K562 (cell line): ENCODE results near the gene PILRA. TPM values are rescaled to one million over a fixed set of nuclear protein-coding genes. Genes with fewer than 3 reads are reported as not detected.
A peak's percentile ranks its signal among the peaks of the same experiment; 100 is the strongest.

Source experiments
- AFF1 ChIP-seq, 2 experiments: fragments of 450-650 bp; IDR thresholded peaks; 2 replicates each; pipeline ENCODE4 v1.6.1; 2018; ENCODE audit warnings: mild to moderate bottlenecking in 2 of 2, low read depth in 1 of 2; ENCODE audit not compliant: partially characterized antibody in 2 of 2
- ELF4 ChIP-seq: fragments of 450-650 bp; formaldehyde crosslinking; IDR thresholded peaks from 2 replicates; pipeline ENCODE4 v1.4.0; 2022; ENCODE audit warnings: missing genetic modification characterization
- FOXA3 ChIP-seq, 2 experiments: fragments of 450-650 bp in 1 of 2; sonication (generic) in 1 of 2; formaldehyde crosslinking; IDR thresholded peaks in 1 of 2; conservative IDR thresholded peaks in 1 of 2; 2 replicates each; pipeline versions ENCODE4 v1.4.0 to v1.8.0; 2020 to 2022; ENCODE audit warnings: mild to moderate bottlenecking in 2 of 2, missing genetic modification reagents in 1 of 2
- HCFC1 ChIP-seq: IDR thresholded peaks from 2 replicates; pipeline ENCODE4 v1.6.1; 2012; ENCODE audit warnings: low read depth, low read length, improper control_type of control experiment
- HDAC2 ChIP-seq: fragments of 450-650 bp; IDR thresholded peaks from 2 replicates; pipeline ENCODE4 v1.6.1; 2016; ENCODE audit warnings: mild to moderate bottlenecking
- IRF1 ChIP-seq: sonication (generic); formaldehyde crosslinking; IDR thresholded peaks from 2 replicates; pipeline ENCODE4 v1.8.0; 2022; ENCODE audit warnings: missing genetic modification reagents, mild to moderate bottlenecking, borderline replicate concordance
- MBD2 ChIP-seq: sonication (generic); IDR thresholded peaks from 2 replicates; pipeline ENCODE4 v1.6.1; 2016; ENCODE audit warnings: low read depth, borderline replicate concordance
- MNT ChIP-seq, 2 experiments: fragments of 450-650 bp; conservative IDR thresholded peaks; 2 replicates each; pipeline ENCODE4 v1.6.1; 2017; ENCODE audit warnings: mild to moderate bottlenecking in 2 of 2, moderate library complexity in 2 of 2
- MTA1 ChIP-seq: fragments of 450-650 bp; IDR thresholded peaks from 2 replicates; pipeline ENCODE4 v1.6.1; 2017; ENCODE audit warnings: borderline replicate concordance
- SIN3B ChIP-seq: fragments of 450-650 bp; IDR thresholded peaks from 2 replicates; pipeline ENCODE4 v1.6.1; 2017; ENCODE audit warnings: low read depth, mild to moderate bottlenecking, moderate library complexity
- ZBTB8A ChIP-seq: fragments of 450-650 bp; IDR thresholded peaks from 2 replicates; pipeline ENCODE4 v1.6.1; 2018; ENCODE audit warnings: mild to moderate bottlenecking, moderate library complexity; ENCODE audit not compliant: partially characterized antibody
- ZNF212 ChIP-seq: fragments of 450-650 bp; formaldehyde crosslinking; IDR thresholded peaks from 2 replicates; pipeline ENCODE4 v1.4.0; 2020; ENCODE audit warnings: mild to moderate bottlenecking
- ZNF609 ChIP-seq: sonication (generic); formaldehyde crosslinking; IDR thresholded peaks from 2 replicates; pipeline ENCODE4 v1.8.1; 2023; ENCODE audit warnings: missing genetic modification reagents, mild to moderate bottlenecking, borderline replicate concordance
- ZNF830 ChIP-seq: fragments of 250-450 bp; sonication (Bioruptor Pico); IDR thresholded peaks from 2 replicates; pipeline ENCODE4 v1.5.0; 2021; ENCODE audit warnings: mild to moderate bottlenecking
- polyA plus RNA-seq, 8 experiments: library from polyadenylated mRNA; depleted of rRNA in 4 of 8; stranded (reverse) in 5 of 8; unstranded in 3 of 8; fragments of >200 nt; fragmentation: Nextera tagmentation in 2 of 8; fragmentation: Illumina TruSeq in 1 of 8; extraction: Ambion mirVana in 2 of 8; extraction: Trizol in 1 of 8; gene quantifications; 2 replicates each; pipeline versions ENCODE4 v1.2.1 to v1.2.3, GENCODE V29; 2011 to 2014; ENCODE audit warnings: inconsistent platforms in 1 of 8, missing spikeins in 1 of 8
- total RNA-seq, 7 experiments: library from RNA; depleted of rRNA in 6 of 7; stranded (reverse); fragments of >200 nt in 6 of 7; fragmentation: Illumina TruSeq in 2 of 7; extraction: Trizol in 2 of 7; gene quantifications; 2 replicates each; pipeline versions ENCODE4 v1.2.1 to v1.2.3, GENCODE V29; 2011 to 2021; ENCODE audit warnings: low replicate concordance in 1 of 7

The PILRA gene
- total and polyA plus RNA-seq, 9 of the 15 experiments (the other 6 are each of a cell fraction or from before 2014, with no cell fraction given) = 0.13 to 1.8 (median 0.62) TPM

- TF ChIP-seq ZNF830 (CRISPR knock-in tag) (0 out of 2 replicates have a peak, but pooled peaks have one; percentile 43), ELF4 (CRISPR knock-in tag) (peak; percentile 66), MBD2 (peak; percentile 60; the same call in 1 of the 2 replicates), ZNF212 (no peak), HCFC1 (no peak), ZNF609 (no peak), HDAC2 (peak; percentile 91), SIN3B (no peak), FOXA3 (CRISPR knock-in tag; conservative IDR thresholded peaks at IDR 0.05 in 1 of 2, IDR thresholded peaks at IDR 0.05 in 1 of 2) (no peak), AFF1 (IDR thresholded peaks at IDR 0.05; ENCODE audit: low read depth in 1 of 2, partially characterized antibody in 2 of 2) (peak; percentile 54 to 84), ZBTB8A (no peak), MTA1 (peak; percentile 80), MNT (conservative IDR thresholded peaks at IDR 0.05) (peak; percentile 93 to 96), IRF1 (no peak)
These were observed 71.3 kb downstream of the PILRA start (continued) for GRCh38 chr7:100444311-100445278.
